GM21390 (cell line): ENCODE results near the gene BARX2.

Experiments
- ATAC-seq: cut with Tn5 transposase; IDR thresholded peaks from one replicate; pipeline ENCODE4 v1.9.1; 2021; ENCODE audit not compliant: unreplicated experiment

BARX2 gene

GRCh38 chr11:129396454-129396853 lies 20.8 kb downstream of the BARX2 start:
- no peak for ATAC-seq

GRCh38 chr11:129402206-129403171 lies 26.8 kb downstream of the BARX2 start:
- ATAC-seq = no peak

GRCh38 chr11:129404731-129405130 lies 29.1 kb downstream of the BARX2 start:
- no peak for ATAC-seq

- no peak for ATAC-seq
These were observed 33.3 kb downstream of the BARX2 start for GRCh38 chr11:129408865-129409444.

GRCh38 chr11:129410395-129410960 lies 34.8 kb downstream of the BARX2 start:
- ATAC-seq = no peak

GRCh38 chr11:129412494-129412893 lies 36.8 kb downstream of the BARX2 start:
- no peak for ATAC-seq

- no peak for ATAC-seq
These were observed 38.7 kb downstream of the BARX2 start for GRCh38 chr11:129414144-129414872.

GRCh38 chr11:129416080-129416820 lies 40.6 kb downstream of the BARX2 start:
- ATAC-seq = no peak

GRCh38 chr11:129417458-129417857 lies 41.8 kb downstream of the BARX2 start:
- no peak for ATAC-seq

- peak; percentile 74 for ATAC-seq
These were observed 42.4 kb downstream of the BARX2 start for GRCh38 chr11:129418039-129418438.

- no peak for ATAC-seq
These were observed 43.7 kb downstream of the BARX2 start for GRCh38 chr11:129419386-129419785.

- ATAC-seq = no peak
These were observed 47.8 kb downstream of the BARX2 start for GRCh38 chr11:129423426-129423825.

GRCh38 chr11:129425214-129425613 lies 49.6 kb downstream of the BARX2 start:
- no peak for ATAC-seq

- ATAC-seq = no peak
These were observed 50.4 kb downstream of the BARX2 start for GRCh38 chr11:129426038-129426437.

- ATAC-seq = no peak
These were observed 51.1 kb downstream of the BARX2 start for GRCh38 chr11:129426776-129427175.

GRCh38 chr11:129427376-129427775 lies 51.7 kb downstream of the BARX2 start:
- ATAC-seq = no peak

GRCh38 chr11:129427816-129428406 lies 52.3 kb downstream of the BARX2 start:
- no peak for ATAC-seq

GRCh38 chr11:129428557-129428956 lies 52.9 kb downstream of the BARX2 start:
- ATAC-seq = no peak

GRCh38 chr11:129434641-129435498 lies 59.2 kb downstream of the BARX2 start:
- no peak for ATAC-seq
